HG03103 (cell line): Measurements from ENCODE around the gene PREX1.
A peak's percentile ranks its signal among the peaks of the same experiment; 100 is the strongest.

Experiments used
- ATAC-seq: cut with Tn5 transposase; IDR thresholded peaks from one replicate; pipeline ENCODE4 v1.9.1; 2021; ENCODE audit warnings: low read depth; ENCODE audit not compliant: unreplicated experiment

Gene PREX1

GRCh38 chr20:48616481-48616880 is 211.3 kb downstream of the PREX1 start:
- no peak for ATAC-seq

DNA sequence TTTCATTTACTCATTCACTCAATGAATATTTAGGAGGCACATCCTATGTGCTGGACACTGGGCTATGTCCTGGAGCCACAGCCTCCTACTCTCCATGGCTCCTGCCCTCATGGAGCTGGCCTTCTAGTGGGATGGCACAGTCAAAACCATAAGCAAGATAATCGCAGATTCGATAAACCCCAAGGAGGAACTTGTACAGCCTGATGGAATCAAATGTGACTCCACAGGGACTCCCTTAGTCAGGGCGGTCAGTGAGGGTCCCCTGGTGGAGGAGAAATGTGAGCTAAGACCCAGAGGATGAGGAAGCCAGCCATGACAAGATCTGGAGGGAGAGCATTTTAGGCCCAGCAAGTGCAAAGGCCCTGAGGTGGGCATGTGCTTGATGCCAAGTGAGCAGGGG is 211.9 kb downstream of the PREX1 start:
- no peak for ATAC-seq

- no peak for ATAC-seq
Observed at GRCh38 chr20:48614593-48615274, 213.1 kb downstream of the PREX1 start.

DNA sequence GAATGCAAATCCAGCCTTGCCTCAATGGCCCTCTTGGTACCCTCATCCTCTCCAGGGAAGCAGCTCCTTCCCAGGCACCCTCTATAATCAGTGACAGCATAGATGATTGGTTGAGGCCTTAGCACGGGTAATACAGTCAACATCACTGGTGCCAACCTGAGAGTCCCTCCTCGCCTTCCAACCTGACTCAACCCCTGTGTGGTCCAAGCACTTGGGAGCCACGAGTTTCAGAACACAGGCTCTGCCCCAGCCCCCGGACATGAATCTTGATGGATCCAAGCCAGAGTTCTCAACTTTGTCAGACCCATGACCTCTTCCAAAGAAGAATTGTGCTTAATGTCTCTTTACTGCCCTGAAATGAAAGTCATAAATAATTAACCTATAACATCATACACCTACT is 213.9 kb downstream of the PREX1 start:
- ATAC-seq, result no peak

DNA sequence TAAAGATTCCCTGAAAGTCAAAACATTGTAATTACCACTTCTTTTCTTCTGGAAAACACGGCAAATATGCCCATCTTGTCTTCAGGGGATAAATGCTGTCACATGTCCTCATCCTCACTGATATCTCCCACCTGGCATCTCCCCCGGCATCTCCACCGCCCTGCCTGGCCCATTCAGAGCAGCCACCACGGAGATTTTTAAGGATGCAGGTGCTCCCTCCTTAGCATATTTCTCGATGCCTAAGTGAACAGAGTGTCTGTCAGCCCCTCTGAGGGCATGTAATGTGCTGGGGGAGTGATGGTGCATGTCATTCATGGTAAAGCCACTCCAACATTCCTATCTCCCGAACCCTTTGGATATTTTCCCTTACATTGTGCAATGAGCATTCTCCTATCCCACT is 215.5 kb downstream of the PREX1 start:
- no peak for ATAC-seq

DNA sequence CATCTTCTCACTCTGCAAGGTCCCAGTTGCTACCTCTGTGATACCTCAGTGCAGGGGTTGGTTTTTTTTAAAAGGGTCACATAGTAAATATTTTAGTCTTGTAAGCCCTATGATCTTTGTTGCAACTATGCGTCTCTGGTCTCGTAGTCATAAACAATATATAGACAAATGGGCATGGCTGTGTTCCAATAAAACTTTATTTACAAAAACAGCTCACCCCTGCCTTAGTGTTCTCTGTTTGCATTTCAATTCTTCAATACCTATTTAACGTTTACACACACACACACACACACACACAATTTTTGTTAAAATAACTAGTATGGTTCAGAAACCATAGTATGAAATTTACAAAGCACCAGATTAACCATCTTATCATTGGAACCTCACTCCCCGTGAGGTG is 216.8 kb downstream of the PREX1 start:
- ATAC-seq, result no peak

DNA sequence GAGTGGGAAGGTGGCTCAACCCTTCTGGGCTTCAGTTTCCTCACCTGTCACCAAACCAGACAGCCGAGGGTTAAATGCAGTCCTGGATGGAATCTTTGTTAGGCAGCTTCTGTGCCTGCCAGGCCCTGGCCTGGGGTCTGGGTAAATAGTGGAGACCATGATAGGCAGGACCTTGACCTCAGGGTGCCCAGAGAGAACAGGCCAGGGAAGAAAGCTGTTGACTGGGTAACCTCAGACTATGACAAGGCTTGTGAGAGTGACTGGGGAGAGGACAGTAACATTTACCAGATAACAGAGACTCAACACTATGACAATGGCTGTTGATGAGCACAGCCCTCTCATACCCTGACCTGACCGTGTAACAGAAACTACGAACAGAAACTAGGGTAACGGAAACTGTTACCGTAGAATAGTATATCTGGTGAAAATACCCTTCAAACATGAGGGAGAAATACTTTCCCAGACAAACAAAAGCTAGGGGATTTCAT is 218.3 kb downstream of the PREX1 start:
- peak; percentile 82 for ATAC-seq

DNA sequence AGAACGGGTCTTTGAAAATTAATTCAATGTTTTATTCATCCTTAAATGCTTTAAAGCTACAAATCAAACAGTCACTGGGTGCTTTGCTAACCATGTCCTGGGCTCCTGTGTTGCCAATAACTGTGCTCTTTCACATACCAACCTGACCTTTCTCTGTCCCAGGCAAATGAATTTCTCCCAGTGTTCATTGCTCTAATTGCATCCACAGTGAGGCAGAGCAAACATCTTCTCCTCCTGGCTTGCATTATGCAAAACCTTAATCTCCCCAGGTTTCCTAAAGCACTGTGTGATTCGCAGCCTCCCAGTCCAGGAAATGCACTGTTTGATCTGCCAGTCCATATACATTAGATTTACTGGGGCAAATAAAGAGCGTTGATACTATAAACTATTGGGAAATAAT is 219.0 kb downstream of the PREX1 start:
- ATAC-seq, result no peak

DNA sequence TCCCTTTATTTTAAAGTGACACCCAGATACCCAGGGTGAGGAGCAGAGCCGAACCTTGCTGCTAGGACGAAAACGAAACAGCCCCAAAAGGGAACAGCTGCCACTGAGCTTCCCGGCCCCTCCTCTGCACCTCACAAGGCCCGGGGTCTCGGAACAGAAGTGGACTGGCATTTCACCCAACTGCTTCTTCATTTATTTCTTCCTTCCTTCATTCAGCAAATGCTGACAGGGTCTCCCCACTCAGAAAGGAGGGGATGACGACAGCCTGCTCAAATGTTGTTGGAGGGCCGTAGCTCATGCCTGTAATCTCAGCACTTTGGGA is 220.3 kb downstream of the PREX1 start:
- no peak for ATAC-seq

- no peak for ATAC-seq
Observed at GRCh38 chr20:48606841-48607543, 220.8 kb downstream of the PREX1 start.

DNA sequence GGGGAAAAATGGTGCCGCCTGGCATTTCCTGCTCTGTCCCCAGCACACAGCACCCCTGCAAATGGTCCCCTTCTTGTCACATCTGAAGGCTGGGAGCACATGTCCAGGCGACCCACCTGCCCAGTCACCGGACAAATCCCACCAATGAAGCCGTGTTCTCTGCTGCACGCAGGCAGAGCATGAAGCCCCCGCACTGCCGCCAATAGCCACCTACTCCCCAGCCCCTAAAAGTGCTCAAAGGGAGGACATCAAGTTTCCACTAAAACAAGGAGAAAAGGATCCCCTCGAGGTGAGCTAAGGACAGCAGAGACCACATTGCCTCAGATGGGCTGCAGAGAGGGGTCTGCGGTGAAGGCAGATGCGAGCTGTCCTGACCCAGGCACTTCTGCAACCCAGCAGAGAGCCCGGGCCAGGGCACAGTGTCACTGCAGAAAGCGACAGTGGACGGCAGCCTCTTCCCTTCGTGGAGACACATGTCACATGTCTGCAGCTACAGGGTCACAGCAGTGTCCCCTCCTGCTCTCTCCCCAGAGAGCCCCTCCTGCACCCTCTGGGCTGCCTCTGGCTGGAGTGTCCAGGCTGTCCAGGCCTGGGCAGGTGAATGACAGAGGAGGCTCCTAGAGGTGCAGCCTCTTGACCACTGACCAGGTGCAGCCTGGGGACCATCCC is 221.5 kb downstream of the PREX1 start:
- no peak for ATAC-seq

DNA sequence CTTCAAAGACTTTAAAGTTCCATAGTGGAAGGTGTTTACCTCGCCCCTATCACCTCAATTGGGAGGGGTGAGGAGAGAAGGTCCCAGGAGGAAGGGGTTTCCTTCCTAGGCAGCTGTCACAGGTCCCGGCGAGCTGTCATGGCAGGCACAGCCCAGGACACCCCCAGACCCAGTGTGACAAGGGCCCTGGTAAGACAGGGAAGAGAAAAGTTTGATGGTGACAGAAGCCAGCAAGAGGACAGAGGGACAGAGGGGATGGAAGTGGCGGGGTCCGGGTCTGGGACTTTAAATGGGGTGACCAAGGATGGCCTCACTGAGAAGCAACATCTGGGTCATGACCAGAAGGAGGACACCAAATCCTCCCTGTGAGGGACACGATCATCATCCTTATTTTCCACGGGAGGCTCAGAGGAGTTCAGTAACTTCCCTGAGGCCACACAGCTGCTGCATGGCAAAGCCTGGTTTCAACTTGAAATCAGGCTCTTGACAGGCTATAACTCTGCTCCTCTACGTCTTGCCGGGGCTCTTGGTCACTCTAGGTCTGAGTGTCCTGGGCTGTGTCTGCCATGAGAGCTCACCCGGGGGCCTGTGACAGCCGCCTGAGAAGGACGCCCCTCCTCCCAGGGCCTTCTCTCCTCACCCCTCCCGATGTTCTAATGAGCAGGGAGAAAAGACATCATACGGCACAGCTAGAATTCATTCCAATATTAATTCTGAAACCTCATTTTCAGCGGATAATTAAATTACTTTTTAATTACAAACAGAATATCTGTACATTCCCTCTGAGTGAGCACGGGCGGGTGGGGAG is 222.2 kb downstream of the PREX1 start:
- no peak for ATAC-seq

DNA sequence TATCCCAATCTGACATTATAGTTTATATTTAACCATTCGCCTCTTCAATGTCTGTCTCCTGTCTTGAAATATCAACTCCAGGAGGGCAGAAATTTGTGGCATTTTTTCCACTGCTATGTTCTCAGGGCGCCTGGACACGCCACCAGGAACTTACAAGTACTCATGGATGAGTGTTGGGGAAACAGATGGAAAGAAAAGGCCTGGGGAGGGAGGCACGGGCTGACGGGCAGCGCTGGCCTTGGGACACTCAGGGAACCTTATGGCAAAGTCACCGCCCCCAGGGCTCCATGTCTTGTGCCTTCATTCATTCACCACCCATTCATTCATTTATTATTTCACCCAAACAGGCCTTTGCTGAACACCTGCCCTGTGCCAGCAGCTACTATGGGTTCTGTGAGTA is 222.9 kb downstream of the PREX1 start:
- no peak for ATAC-seq

DNA sequence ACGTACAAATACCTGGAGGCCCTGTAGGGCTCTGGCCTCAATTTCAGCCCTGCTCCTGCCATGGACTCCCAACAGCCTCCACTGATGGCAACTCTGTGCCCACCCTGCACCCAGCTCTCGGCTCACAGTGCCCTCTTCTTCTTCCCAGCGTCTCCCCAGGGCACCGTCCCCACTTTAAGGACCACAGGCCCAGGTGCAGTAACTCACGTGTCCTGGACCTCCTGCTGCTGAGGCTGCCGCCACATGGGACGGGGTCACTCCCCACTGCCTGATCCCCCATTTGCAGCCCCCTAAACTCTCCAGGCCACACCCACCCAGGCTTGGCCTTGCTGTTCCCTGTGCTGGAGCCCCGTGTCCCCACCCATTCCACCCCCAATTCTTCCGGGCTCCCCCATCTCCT is 223.4 kb downstream of the PREX1 start:
- no peak for ATAC-seq

GRCh38 chr20:48603819-48604405 is 223.9 kb downstream of the PREX1 start:
- no peak for ATAC-seq

- no peak for ATAC-seq
Observed at GRCh38 chr20:48603116-48603818, 224.5 kb downstream of the PREX1 start.

- no peak for ATAC-seq
Observed at GRCh38 chr20:48601798-48602197, 226.0 kb downstream of the PREX1 start.

DNA sequence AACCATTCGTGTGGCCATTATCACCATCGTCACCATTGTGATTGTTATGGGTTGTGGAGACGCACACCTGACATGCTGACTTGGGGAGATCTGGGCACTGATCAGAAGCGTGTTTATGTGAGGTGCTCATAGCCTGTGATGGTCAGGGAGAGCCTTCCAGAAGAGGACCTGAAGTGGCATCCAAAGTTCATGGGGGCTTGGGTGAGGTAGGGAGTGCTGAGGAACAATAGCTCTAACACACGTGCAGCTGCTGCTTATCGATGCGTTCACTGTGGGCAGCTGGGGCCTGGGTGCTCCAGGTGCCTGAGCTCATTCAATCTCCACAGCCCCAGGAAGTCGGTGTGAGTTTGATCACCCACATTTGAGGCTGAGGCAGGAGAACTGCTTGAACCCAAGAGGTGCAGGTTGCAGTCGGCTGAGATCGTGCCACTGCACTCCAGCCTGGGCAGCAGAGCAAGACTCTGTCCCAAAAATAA is 227.3 kb downstream of the PREX1 start:
- ATAC-seq, result no peak

- no peak for ATAC-seq
Observed at GRCh38 chr20:48599748-48600469, 227.9 kb downstream of the PREX1 start.
